Chondrocyte (in vitro differentiated cells): ENCODE data around the gene WDR91. TPM values are rescaled to one million over a fixed set of nuclear protein-coding genes. Genes with fewer than 3 reads are reported as not detected.

Experiments
- DNase-seq: peaks from one replicate; pipeline ENCODE4 v3.0.0; 2021; ENCODE audit warnings: mixed read lengths, low spot score
- H3K27ac Mint-ChIP-seq: one replicate; pipeline ENCODE4 v1.8.0; 2021; ENCODE audit warnings: mild to moderate bottlenecking, moderate library complexity, mixed read lengths; ENCODE audit not compliant: unreplicated experiment
- H3K27me3 Mint-ChIP-seq: 2 replicates; pipeline ENCODE4 v1.8.0; 2021; ENCODE audit warnings: low read depth, mixed read lengths
- H3K36me3 Mint-ChIP-seq: 2 replicates; pipeline ENCODE4 v1.8.0; 2021; ENCODE audit warnings: low read depth, mixed read lengths
- H3K4me1 Mint-ChIP-seq: 2 replicates; pipeline ENCODE4 v1.8.0; 2021; ENCODE audit warnings: low read depth, mild to moderate bottlenecking, mixed read lengths
- H3K4me3 Mint-ChIP-seq: one replicate; pipeline ENCODE4 v1.8.0; 2021; ENCODE audit warnings: mild to moderate bottlenecking, moderate library complexity, mixed read lengths; ENCODE audit not compliant: unreplicated experiment
- H3K9me3 Mint-ChIP-seq: 2 replicates; pipeline ENCODE4 v1.8.0; 2021; ENCODE audit warnings: low read depth, mixed read lengths
- CTCF ChIP-seq: fragments of 200-600 bp; sonication (generic); IDR thresholded peaks from 2 replicates; pipeline ENCODE4 v1.5.0; 2021; ENCODE audit warnings: antibody characterized with exemption, mild to moderate bottlenecking, moderate library complexity
- total RNA-seq: library from RNA; stranded (reverse); gene quantifications from 3 replicates; pipeline ENCODE4 v1.2.1, GENCODE V29; 2021

WDR91 gene
- total RNA-seq, 1 donor from 2014 or later = 10.6 TPM

- H3K36me3 Mint-ChIP-seq = peaks cover 2% of the 10 kb centered on the region
- H3K4me3 Mint-ChIP-seq = peak overlapping the region; percentile 20
- peaks cover 21% of the 10 kb centered on the region for H3K4me1 Mint-ChIP-seq
- no peak for DNase-seq
- H3K27me3 Mint-ChIP-seq = no peaks in the 10 kb centered on the region
- H3K9me3 Mint-ChIP-seq = no peaks in the 10 kb centered on the region
- peak overlapping the region; percentile 91 for H3K27ac Mint-ChIP-seq
- no peak for TF ChIP-seq CTCF
Observed at GRCh38 chr7:135253851-135254771, 42.8 kb upstream of the WDR91 start.

GRCh38 chr7:135251496-135252391 lies 40.4 kb upstream of the WDR91 start:
- Mint-ChIP-seq H3K9me3 (no peaks in the 10 kb centered on the region), H3K36me3 (no peaks in the 10 kb centered on the region), H3K27me3 (no peaks in the 10 kb centered on the region), H3K27ac (no peak overlapping the region), H3K4me1 (peaks cover 21% of the 10 kb centered on the region), H3K4me3 (no peak overlapping the region)
- no peak for DNase-seq
- no peak for TF ChIP-seq CTCF

- TF ChIP-seq CTCF = no peak
- Mint-ChIP-seq H3K36me3 (no peaks in the 10 kb centered on the region), H3K27me3 (peaks cover 2% of the 10 kb centered on the region), H3K4me3 (no peak overlapping the region), H3K27ac (no peak overlapping the region), H3K9me3 (no peaks in the 10 kb centered on the region), H3K4me1 (peaks cover 4% of the 10 kb centered on the region)
- DNase-seq = no peak
Observed at GRCh38 chr7:135248546-135248945, 37.2 kb upstream of the WDR91 start.

- no peak for DNase-seq
- no peak for TF ChIP-seq CTCF
- H3K27ac Mint-ChIP-seq = no peak overlapping the region
- no peaks in the 10 kb centered on the region for H3K4me1 Mint-ChIP-seq
- no peaks in the 10 kb centered on the region for H3K9me3 Mint-ChIP-seq
- no peak overlapping the region for H3K4me3 Mint-ChIP-seq
- peaks cover 6% of the 10 kb centered on the region for H3K27me3 Mint-ChIP-seq
- H3K36me3 Mint-ChIP-seq = no peaks in the 10 kb centered on the region
Observed at GRCh38 chr7:135247746-135248471, 36.6 kb upstream of the WDR91 start.
